ENCODE results near the gene SLC25A3.
"Not testable (repeated sequence)": the region's sequence is repeated elsewhere in the genome, so short reads cannot be mapped to it uniquely, and the experiment has no call there.

The SLC25A3 gene

GRCh38 chr12:98595243-98595988 is 1.9 kb downstream of the SLC25A3 start:
- DNase-seq: no peak

DNA sequence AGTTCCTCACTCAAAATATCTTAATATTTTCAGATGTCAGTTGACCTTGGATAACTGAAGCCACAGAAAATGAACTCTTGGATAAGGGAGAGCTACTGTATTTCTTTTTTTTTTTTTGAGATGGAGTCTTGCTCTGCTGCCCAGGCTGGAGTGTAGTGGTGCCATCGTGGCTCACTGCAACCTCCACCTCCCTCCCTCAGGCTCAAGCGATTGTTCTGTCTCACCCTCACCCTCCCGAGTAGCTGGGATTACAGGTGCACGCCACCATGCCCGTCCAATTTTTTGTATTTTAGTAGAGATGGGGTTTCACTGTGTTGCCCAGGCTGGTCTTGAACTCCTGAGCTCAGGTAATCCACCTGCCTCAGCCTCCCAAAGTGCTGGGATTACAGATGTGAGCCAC is 3.8 kb downstream of the SLC25A3 start:
- not testable (repeated sequence) for DNase-seq

DNA sequence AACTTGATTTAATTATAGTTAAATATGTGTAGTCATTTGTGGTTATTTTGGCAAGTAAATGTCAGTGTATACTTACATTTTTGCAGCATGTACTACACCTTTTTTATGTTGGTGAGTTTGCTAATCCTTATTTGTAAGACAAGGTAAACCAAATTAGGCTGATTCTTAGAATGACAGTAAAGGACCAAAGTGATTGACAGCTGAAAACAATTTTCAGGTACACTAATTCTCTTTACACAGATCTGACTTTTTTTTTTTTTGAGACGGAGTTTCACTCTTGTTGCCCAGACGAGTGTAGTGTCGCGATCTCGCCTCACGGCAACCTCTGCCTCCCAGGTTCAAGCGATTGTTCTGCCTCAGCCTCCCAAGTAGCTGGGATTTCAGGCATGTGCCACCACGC is 8.4 kb downstream of the SLC25A3 start:
- DNase-seq: no peak

DNA sequence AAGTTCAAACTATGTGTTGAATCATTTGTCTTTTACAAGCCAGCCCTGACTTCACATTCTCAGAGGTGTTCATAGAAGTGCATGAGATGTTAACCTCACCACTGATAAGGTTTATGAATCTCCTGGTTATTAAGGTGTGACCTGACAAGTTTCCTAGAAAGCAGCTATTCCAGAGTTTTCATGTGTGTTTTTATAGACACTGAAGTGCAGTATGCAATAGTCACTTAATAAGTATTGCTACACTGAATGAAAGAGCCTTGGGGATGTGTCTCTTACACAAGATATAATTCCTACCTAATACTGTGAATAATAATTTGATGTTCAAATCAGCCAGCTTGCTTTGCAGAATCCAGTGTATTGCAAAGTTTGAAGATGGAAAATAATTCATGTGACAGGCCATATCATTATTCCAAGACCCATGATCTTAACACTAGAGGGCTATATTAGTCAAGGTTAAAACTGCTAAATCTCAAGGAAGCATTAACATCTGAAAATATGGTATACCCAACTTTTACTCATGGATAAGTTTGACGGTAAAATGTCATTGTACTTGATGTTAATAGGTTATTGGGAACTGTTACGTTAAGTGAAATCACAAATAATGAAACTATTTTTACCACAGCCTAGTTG is 13.0 kb downstream of the SLC25A3 start:
- DNase-seq: no peak

DNA sequence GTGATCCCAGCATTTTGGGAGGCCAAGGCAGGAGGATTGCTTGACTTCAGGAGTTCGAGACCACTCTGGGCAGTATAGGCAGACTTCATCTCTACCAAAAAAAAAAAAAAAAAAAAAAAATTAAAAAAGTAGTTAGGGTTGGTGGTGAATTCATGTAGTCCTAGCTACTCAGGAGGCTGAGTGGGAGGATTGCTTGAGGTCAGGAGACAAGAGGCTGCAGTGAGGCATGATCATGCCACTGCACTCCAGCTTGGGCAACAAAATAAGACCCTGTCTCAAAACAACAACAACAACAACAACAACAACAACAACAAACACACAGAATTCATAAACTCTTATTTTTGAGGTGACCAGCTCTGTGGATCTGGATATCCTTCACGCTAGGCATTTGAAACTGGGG is 17.1 kb downstream of the SLC25A3 start:
- DNase-seq: no peak

GRCh38 chr12:98612696-98613334 is 19.3 kb downstream of the SLC25A3 start:
- DNase-seq: no peak

DNA sequence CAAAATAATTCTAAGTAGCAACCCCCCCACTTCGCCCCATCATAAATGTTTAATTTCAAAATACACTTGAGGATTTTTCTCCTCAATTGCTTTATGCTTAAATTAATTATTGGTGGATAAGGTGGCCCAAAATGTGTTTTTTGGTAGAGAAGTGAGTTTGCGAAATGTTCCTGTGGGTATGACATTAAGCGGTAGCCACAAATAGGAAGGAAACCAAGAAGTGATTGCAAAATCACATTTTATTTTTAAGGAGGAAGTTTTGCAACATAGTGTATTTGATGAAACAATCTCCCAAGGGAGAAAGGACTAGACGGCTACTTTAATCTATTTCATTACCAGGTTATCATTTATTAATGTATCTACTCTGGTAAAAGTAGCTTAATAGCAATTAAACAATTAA is 25.5 kb downstream of the SLC25A3 start:
- DNase-seq: no peak

DNA sequence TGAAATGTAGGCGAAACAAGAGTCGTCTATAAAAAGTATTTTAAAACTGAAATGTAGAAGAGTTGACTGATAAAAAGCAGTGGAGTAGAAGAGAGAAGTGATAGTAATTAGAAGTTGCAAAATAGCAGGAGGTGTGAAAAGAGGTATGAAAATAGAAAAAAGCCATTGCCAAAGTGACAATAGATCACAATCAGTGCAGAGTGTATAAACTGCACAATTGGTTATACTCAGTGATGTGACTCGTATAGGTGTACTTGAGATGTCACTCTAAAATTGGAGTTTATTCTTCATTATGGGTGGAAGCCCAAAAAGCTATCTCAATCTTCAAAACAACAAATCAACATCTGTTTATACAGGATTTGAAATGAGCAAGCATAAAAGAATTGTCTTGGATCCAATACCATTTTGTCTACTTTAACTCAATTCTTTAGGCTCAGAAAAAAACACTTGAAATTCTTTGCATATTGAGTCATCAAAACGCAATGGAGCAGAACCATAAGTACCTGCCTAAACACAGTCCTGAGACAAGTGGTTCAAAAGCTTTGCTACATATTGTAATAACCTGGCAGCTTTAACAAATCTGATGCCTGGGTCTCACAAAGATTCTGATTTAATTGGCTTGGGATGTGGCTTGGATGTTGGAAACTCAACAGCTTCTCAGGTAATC is 42.3 kb downstream of the SLC25A3 start:
- no peak for DNase-seq

DNA sequence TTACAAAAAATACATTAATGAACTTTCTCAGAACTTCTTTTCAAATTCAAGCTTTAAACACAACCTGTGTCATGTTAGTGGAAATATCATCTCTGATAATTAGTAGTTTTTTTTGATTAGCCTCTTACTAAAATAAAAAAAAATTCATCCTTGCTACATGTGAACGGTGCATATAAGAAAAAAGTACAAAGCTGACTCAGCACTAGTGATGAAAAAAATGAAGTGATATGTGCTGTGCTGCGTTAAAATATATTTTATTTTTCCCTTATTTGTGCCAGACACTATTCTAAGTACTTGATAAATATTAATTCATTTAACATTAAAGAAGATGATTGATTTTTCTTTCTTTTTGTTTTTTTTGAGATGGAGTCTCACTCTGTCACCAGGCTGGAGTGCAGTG is 43.6 kb downstream of the SLC25A3 start:
- DNase-seq: no peak

DNA sequence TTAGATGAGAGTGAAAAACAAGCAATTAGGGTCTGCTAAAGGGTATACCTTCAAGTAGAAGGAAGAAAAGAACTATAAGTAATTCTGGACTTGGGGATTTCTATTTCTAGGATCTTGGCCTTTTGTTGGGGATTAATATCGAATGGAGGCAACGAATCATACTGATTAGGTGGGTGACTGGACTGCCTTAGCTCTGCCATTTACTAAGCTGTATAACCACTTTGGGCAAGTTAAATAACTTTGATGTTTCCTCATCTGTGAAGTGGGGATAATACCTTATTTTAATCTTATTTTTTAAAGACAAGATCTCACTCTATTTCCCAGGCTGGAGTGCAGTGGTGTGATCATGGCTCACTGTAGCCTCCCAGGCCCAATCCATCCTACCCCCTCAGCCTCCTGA is 44.5 kb downstream of the SLC25A3 start:
- no peak for DNase-seq

- DNase-seq: no peak
Measured at GRCh38 chr12:98639491-98639890, 46.0 kb downstream of the SLC25A3 start.

- DNase-seq: not testable (repeated sequence)
Measured at GRCh38 chr12:98642801-98643200, 49.3 kb downstream of the SLC25A3 start.

DNA sequence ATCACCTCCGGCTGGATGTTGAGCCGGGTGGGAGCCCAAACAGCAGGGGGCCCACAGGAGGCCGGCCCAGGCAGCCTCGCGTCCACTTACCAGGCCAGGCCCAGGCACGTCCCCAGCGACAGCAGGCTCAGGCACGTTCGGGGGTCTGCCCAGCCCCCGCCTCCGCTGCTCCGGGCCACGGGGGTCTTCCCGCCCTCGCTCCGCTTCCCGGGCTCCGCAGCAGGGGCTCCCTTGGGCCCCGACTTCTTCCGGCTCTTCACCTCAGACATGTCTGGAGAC is 50.9 kb downstream of the SLC25A3 start:
- no peak for DNase-seq

- peak; percentile 94 for DNase-seq
Measured at GRCh38 chr12:98644712-98645571, 51.5 kb downstream of the SLC25A3 start, which contains the start of the genes APAF1 and IKBIP. Gene APAF1, plus strand, starts transcription at chr12:98645290. Its CDS starts 3,070 bp downstream, at chr12:98648360. Gene IKBIP, minus strand, starts transcription at chr12:98644788. Its CDS starts 87 bp downstream, at chr12:98644701.

DNA sequence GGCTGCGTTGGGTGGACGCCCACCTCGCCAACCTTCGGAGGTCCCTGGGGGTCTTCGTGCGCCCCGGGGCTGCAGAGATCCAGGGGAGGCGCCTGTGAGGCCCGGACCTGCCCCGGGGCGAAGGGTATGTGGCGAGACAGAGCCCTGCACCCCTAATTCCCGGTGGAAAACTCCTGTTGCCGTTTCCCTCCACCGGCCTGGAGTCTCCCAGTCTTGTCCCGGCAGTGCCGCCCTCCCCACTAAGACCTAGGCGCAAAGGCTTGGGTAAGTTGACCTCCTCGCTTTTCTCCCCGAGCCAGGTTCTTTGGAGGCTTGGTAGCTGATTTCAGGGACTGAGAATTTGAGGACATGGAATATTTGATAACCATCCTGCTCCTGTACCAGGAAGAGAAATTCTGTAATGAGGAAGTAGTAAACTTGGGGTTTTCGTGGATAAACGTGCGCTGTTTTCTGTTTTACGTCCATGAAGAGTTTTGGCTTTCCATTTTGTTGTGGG is 52.1 kb downstream of the SLC25A3 start:
- DNase-seq: no peak

GRCh38 chr12:98646294-98647090 is 53.0 kb downstream of the SLC25A3 start:
- no peak for DNase-seq

GRCh38 chr12:98651328-98651727 is 57.8 kb downstream of the SLC25A3 start:
- no peak for DNase-seq

DNA sequence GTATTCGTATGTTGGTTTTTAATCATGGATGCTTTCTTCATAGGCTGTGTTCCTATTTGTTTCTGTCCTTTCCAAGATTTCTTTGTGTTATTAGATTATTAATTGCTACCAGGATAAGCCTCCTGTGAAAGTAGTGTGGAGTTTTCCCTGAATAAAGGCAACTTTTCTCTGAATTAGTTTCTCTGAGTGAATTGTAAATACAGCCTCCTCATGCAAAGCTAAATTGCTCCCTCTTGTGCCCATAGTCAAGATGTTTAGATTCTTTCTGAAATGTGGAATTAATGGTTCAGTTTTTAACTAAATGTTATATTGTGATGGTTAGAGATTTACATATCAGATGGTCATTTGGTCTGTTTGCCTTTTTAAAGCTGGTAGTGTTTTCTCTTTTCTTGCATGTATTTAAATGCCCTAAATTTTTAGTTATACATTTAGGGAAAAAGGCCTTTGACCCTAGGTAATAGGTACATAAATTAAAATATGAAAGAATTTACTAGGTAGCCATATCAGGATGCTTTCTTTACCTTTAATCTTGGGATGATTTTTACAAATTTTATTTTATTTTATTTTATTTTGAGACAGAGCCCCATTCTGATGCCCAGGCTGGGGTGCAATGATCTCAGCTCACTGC is 60.5 kb downstream of the SLC25A3 start:
- DNase-seq: no peak
